Glomerular endothelial cell (primary cell): ENCODE data around the gene ERVFRD-1. TPM values are rescaled to one million over a fixed set of nuclear protein-coding genes. Genes with fewer than 3 reads are reported as not detected.

Experiments used
- DNase-seq: peaks from one replicate; pipeline ENCODE4 v3.0.0-alpha.2; 2011; ENCODE audit warnings: low read depth, low spot score; ENCODE audit errors: extremely low read depth
- total RNA-seq: library from RNA; depleted of rRNA; stranded (reverse); fragments of >200 nt; gene quantifications from 2 replicates; pipeline ENCODE4 v1.2.3, GENCODE V29; 2015

ERVFRD-1 gene
- total RNA-seq, 1 donor from 2014 or later, result 2.5 TPM

DNA sequence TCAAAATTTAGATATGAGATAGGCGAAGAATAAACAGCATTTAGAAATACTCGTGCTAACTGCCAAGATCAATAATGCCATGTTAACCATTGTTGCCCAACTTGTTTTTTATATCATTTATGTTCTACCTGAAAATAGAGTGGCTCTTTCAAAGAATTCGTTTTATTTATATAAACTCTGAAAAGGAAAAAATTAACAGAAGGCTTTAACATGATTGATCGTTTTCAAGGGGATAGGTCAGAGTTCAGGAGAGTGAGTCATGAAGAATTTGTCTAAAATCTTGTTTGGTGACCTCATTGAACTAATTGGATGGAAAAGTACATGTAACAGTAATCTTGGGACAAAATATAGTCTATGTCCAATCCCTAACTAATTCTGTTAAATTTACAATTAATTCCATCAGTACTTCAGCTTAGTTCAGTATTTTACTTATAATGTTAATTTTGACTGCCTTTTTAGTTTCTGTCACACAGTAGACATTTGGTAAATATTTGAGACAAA, 56.3 kb downstream of the ERVFRD-1 start:
- no peak for DNase-seq

GRCh38 chr6:11054722-11055121, 56.8 kb downstream of the ERVFRD-1 start:
- no peak for DNase-seq

DNA sequence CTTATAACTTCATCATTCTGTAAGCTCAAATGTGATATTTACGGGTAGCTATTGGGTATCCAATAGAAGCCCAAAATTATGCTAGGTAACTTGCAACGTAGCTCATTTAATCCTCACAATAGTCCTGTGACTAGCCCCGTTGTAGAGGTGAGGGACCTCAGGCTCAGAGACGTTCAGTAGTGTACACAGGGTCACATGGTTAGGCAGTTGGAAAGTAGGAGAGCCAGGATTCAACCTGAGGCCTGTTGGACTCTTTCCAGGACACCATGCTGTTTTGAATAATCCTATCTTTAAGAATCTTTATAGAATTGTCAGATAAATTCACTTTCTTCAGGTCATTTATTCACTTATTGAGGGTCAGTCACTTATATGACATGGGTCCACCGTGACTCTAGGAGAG, 58.2 kb downstream of the ERVFRD-1 start:
- no peak for DNase-seq

Other genes with a start within 250 kb of the ERVFRD-1 start
- not detected in 2 replicates for gene GCM2, start 229.7 kb downstream of the ERVFRD-1 start, total RNA-seq
- 0.29 and 0.88 TPM in 2 replicates for gene SYCP2L, start 224.7 kb downstream of the ERVFRD-1 start, total RNA-seq
- not detected in 2 replicates for gene ELOVL2, start 67.4 kb downstream of the ERVFRD-1 start, total RNA-seq
- gene SMIM13, start 17.9 kb downstream of the ERVFRD-1 start, total RNA-seq, result 16.3 and 18.3 TPM in 2 replicates
- gene NEDD9, start 120.9 kb upstream of the ERVFRD-1 start, total RNA-seq, result 87.6 and 149 TPM in 2 replicates